Spleen (tissue), 11 donors: ENCODE results near the gene HECW1. TPM values are rescaled to one million over a fixed set of nuclear protein-coding genes. Genes with fewer than 3 reads are reported as not detected.

Experiments used
- DNase-seq: peaks from one replicate; pipeline ENCODE4 v3.0.0-alpha.2; 2020
- H3K27ac ChIP-seq, 8 donors: fragments of 200-600 bp; sonication (generic) in 7 of 8; 1 replicate in 4 of 8; 2 replicates in 4 of 8; pipeline versions ENCODE4 v1.5.0 to v1.8.0; 2016 to 2021; ENCODE audit warnings: inconsistent platforms in 4 of 8, mild to moderate bottlenecking in 4 of 8, moderate library complexity in 1 of 8
- H3K27me3 ChIP-seq, 7 donors: fragments of 200-600 bp; sonication (generic) in 6 of 7; replicated peaks in 1 of 7; 1 replicate in 4 of 7; 2 replicates in 3 of 7; pipeline versions ENCODE4 v1.5.0 to v1.8.0; 2016 to 2021; ENCODE audit warnings: inconsistent platforms in 3 of 7, mild to moderate bottlenecking in 1 of 7
- H3K36me3 ChIP-seq, 6 donors: fragments of 200-600 bp; sonication (generic) in 5 of 6; 1 replicate in 4 of 6; 2 replicates in 2 of 6; pipeline versions ENCODE4 v1.5.0 to v1.8.0; 2016 to 2021; ENCODE audit warnings: inconsistent platforms in 2 of 6
- H3K4me1 ChIP-seq, 6 donors: fragments of 200-600 bp; sonication (generic) in 5 of 6; 1 replicate in 3 of 6; 2 replicates in 3 of 6; pipeline versions ENCODE4 v1.5.0 to v1.8.0; 2016 to 2021; ENCODE audit warnings: inconsistent platforms in 3 of 6
- H3K4me3 ChIP-seq, 8 donors: fragments of 200-600 bp; sonication (generic) in 7 of 8; 1 replicate in 4 of 8; 2 replicates in 4 of 8; pipeline versions ENCODE4 v1.5.0 to v1.8.0; 2016 to 2021; ENCODE audit warnings: inconsistent platforms in 4 of 8, mild to moderate bottlenecking in 4 of 8, moderate library complexity in 2 of 8
- H3K9me3 ChIP-seq, 8 donors: fragments of 200-600 bp; sonication (generic) in 7 of 8; 1 replicate in 4 of 8; 2 replicates in 4 of 8; pipeline versions ENCODE4 v1.5.0 to v1.8.0; 2016 to 2021; ENCODE audit warnings: inconsistent platforms in 4 of 8
- POLR2A ChIP-seq, 3 donors: fragments of 450-650 bp; IDR thresholded peaks; one replicate each; pipeline ENCODE4 v1.5.1; 2017; ENCODE audit warnings: antibody characterized with exemption in 3 of 3, mild to moderate bottlenecking in 1 of 3
- POLR2AphosphoS5 ChIP-seq, 3 donors: sonication (generic); formaldehyde crosslinking; IDR thresholded peaks; one replicate each; pipeline ENCODE4 v1.5.1; 2017; ENCODE audit warnings: antibody characterized with exemption in 3 of 3
- WGBS, 5 donors: extraction: QIAGEN DNeasy Blood & Tissue Kit in 3 of 5; methylation state at CpG; one replicate each; pipeline versions ENCODE4 v1.1.5 to v1.1.7; 2013 to 2018; 5-methylcytosine and 5-hydroxymethylcytosine counted together
- intact Hi-C: fragments of 100-400 bp; cut with DNase I; formaldehyde crosslinking; loops from one replicate; pipeline ENCODE4 v1.15.0; 2023; ENCODE audit warnings: low total_unique reads
- polyA plus RNA-seq, 3 donors: library from polyadenylated mRNA; stranded (reverse); fragments of 200-250 nt; gene quantifications; one replicate each; pipeline ENCODE4 v1.2.1, GENCODE V29; 2013
- total RNA-seq, 7 donors: library from RNA; depleted of rRNA in 3 of 7; stranded (reverse); fragments of >200 nt in 3 of 7; fragmentation: NEBNext Ultra II Directional in 4 of 7; extraction: Animal tissue kit (Norgen Biotek cat#: 25700) in 4 of 7; gene quantifications; one replicate each; pipeline versions ENCODE4 v1.1.0 to v1.2.1, GENCODE V29; 2016 to 2021
- TF ChIP-seq, protein P1 (sequence below), 11 experiments: fragments of 200-600 bp in 7 of 11; fragments of 450-650 bp in 4 of 11; sonication (generic) in 4 of 11; IDR thresholded peaks in 8 of 11; conservative IDR thresholded peaks in 3 of 11; 1 replicate in 7 of 11; 2 replicates in 4 of 11; pipeline versions ENCODE4 v1.4.0 to v1.8.0; 2016 to 2021; ENCODE audit warnings: antibody characterized with exemption in 11 of 11, inconsistent platforms in 4 of 11, mild to moderate bottlenecking in 1 of 11
- donor health status: healthy with polysubstance abuse.
- donor health status: DM: no; HTN: no; CAD: no; lungs with moderate emphysema.
- donor health status: DM: no; HTN: no; CAD: no.
- donor health status: Bipolar disorder and iron deficiency.
- donor health status: healthy.
- donor health status: DM: no; HTN: no; CAD: no.
- donor health status: DM: yes; HTN: yes; CAD: no.

The HECW1 gene
- total and polyA plus RNA-seq, 10 donors = 0.03 to 1.5 (median 0.40) TPM; not detected in 1

DNA sequence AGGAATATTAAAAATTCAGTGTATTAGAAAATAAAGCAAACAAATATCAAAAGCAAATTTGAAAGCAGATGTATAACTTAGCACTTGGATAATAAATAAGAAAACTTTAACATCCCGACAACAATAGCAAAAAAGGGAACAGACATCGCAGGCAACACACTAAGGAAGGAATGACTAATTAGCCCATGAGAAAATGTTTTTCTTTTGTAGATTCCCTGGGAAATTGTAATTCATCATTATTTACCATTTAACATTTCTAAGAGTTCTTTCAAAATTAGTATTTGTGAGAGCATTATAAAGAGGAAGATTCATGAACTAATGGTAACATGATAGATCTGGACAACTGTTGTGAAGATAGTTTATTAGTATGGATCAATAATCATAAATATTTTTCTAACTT is 364.4 kb downstream of the HECW1 start:
- no peak for DNase-seq
- H3K27me3 ChIP-seq = no peaks in the 10 kb centered on the region
- H3K4me3 ChIP-seq = no peak overlapping the region
- intact Hi-C loops = no loop called here
- no peaks in the 10 kb centered on the region for H3K4me1 ChIP-seq
- TF ChIP-seq POLR2AphosphoS5 (IDR thresholded peaks at IDR 0.05) (no peak), POLR2A (IDR thresholded peaks at IDR 0.05) (no peak)
- TF ChIP-seq, protein P1, sequence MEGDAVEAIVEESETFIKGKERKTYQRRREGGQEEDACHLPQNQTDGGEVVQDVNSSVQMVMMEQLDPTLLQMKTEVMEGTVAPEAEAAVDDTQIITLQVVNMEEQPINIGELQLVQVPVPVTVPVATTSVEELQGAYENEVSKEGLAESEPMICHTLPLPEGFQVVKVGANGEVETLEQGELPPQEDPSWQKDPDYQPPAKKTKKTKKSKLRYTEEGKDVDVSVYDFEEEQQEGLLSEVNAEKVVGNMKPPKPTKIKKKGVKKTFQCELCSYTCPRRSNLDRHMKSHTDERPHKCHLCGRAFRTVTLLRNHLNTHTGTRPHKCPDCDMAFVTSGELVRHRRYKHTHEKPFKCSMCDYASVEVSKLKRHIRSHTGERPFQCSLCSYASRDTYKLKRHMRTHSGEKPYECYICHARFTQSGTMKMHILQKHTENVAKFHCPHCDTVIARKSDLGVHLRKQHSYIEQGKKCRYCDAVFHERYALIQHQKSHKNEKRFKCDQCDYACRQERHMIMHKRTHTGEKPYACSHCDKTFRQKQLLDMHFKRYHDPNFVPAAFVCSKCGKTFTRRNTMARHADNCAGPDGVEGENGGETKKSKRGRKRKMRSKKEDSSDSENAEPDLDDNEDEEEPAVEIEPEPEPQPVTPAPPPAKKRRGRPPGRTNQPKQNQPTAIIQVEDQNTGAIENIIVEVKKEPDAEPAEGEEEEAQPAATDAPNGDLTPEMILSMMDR (IDR thresholded peaks at IDR 0.05 in 8 of 11, conservative IDR thresholded peaks at IDR 0.05 in 3 of 11) = no peak
- H3K27ac ChIP-seq = no peak overlapping the region
- WGBS, 5 donors = 80 to 95% (median 88%) methylated on average over 2 of the region's 2 CpGs
- H3K36me3 ChIP-seq = no peaks in the 10 kb centered on the region
- no peaks in the 10 kb centered on the region for H3K9me3 ChIP-seq

DNA sequence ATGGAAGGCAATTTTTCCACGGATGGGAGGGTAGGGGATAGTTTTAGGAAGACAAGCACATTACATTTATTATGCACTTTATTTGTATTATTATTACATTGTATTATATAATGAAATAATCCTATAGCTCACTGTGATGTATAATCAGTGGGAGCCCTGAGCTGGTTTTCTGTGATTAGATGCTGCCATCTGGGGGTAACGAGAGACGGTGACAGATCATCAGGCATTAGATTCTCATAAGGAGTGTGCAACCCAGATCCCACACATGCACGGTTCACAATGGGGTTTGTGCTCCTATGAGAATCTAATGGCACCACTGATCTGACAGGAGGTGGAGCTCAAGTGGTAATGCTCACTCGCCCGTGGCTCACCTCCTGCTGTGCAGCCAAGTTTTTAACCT is 366.6 kb downstream of the HECW1 start:
- H3K9me3 ChIP-seq = no peaks in the 10 kb centered on the region
- 60 to 87% (median 74%) methylated on average over 6 of the region's 6 CpGs for WGBS, 5 donors
- H3K4me1 ChIP-seq = no peaks in the 10 kb centered on the region
- no peak overlapping the region for H3K4me3 ChIP-seq
- no peak for DNase-seq
- no peaks in the 10 kb centered on the region for H3K36me3 ChIP-seq
- no peak for TF ChIP-seq POLR2A (IDR thresholded peaks at IDR 0.05)
- TF ChIP-seq POLR2AphosphoS5 (IDR thresholded peaks at IDR 0.05) = no peak
- TF ChIP-seq, protein P1 (IDR thresholded peaks at IDR 0.05 in 8 of 11, conservative IDR thresholded peaks at IDR 0.05 in 3 of 11) = no peak
- intact Hi-C loops = no loop called here
- no peak overlapping the region for H3K27ac ChIP-seq
- H3K27me3 ChIP-seq = no peaks in the 10 kb centered on the region

DNA sequence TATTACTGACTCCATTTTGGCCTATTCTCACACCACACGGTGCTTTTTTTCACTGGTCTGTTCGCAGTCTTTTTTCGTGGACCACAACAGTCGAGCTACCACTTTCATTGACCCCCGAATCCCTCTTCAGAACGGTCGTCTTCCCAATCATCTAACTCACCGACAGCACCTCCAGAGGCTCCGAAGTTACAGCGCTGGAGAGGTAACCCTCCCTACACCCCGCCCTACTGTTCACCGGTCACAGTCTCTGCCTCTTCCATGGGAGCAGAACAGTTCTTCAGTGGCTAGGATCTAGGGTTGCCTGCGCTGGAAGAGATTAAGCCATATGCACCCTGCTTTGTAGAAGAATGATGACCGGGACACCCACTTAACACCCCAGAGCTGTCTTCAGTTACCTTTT is 367.1 kb downstream of the HECW1 start:
- no peaks in the 10 kb centered on the region for H3K4me1 ChIP-seq
- H3K27me3 ChIP-seq = no peaks in the 10 kb centered on the region
- no peak for TF ChIP-seq POLR2A (IDR thresholded peaks at IDR 0.05)
- TF ChIP-seq, protein P1 (IDR thresholded peaks at IDR 0.05 in 8 of 11, conservative IDR thresholded peaks at IDR 0.05 in 3 of 11) = no peak
- no peak for TF ChIP-seq POLR2AphosphoS5 (IDR thresholded peaks at IDR 0.05)
- no peak overlapping the region for H3K4me3 ChIP-seq
- intact Hi-C loops = no loop called here
- H3K36me3 ChIP-seq = no peaks in the 10 kb centered on the region
- H3K27ac ChIP-seq = no peak overlapping the region
- no peaks in the 10 kb centered on the region for H3K9me3 ChIP-seq
- WGBS, 5 donors = 95 to 98% (median 96%) methylated on average over 14 of the region's 14 CpGs
- no peak for DNase-seq

DNA sequence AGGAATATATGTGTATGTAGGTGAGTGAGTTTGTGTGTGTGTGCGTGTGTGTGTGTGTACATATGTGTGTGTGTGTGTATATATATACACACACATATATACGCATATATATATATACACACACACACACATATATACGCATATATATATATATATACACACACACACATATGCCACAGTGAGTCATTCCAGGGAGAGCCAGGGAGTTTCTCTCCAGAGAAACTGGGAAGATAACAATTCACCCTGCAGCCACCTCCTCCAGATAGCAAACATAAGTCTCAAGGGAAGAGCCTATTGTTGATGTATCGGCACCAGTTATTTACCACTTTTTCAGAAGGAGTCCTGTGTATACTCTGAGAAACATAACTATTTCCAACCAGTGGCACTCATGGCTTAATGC is 368.1 kb downstream of the HECW1 start:
- no peaks in the 10 kb centered on the region for H3K4me1 ChIP-seq
- no peaks in the 10 kb centered on the region for H3K9me3 ChIP-seq
- no peaks in the 10 kb centered on the region for H3K27me3 ChIP-seq
- intact Hi-C loops = no loop called here
- WGBS, 5 donors = 72 to 98% (median 89%) methylated on average over 4 of the region's 4 CpGs
- no peak for DNase-seq
- TF ChIP-seq, protein P1 (IDR thresholded peaks at IDR 0.05 in 8 of 11, conservative IDR thresholded peaks at IDR 0.05 in 3 of 11) = no peak
- TF ChIP-seq POLR2A (IDR thresholded peaks at IDR 0.05) = no peak
- no peak for TF ChIP-seq POLR2AphosphoS5 (IDR thresholded peaks at IDR 0.05)
- no peak overlapping the region for H3K4me3 ChIP-seq
- H3K36me3 ChIP-seq = no peaks in the 10 kb centered on the region
- H3K27ac ChIP-seq = no peak overlapping the region
